SK-N-SH (cell line): ENCODE measurements around the gene RAD51B. TPM values are rescaled to one million over a fixed set of nuclear protein-coding genes. Genes with fewer than 3 reads are reported as not detected.

Experiments
- CTCF ChIA-PET: fragments of 300-600, 350-600 bp; formaldehyde crosslinking; extraction: SDS; loops from one replicate; lab custom pipeline; 2021; lab: Yijun Ruan, JAX
- POLR2A ChIA-PET: fragments of 350-600 bp; sonication (Branson Sonifier 250); formaldehyde crosslinking; extraction: SDS; loops from one replicate; lab custom pipeline; 2020; ENCODE audit warnings: antibody characterized with exemption, inconsistent platforms; lab: Yijun Ruan, JAX
- DNase-seq: peaks from one replicate; pipeline ENCODE4 v3.0.0; 2012
- H2AFZ ChIP-seq: fragments of 200-600 bp; sonication (generic); 2 replicates; pipeline ENCODE4 v1.8.1; 2016; ENCODE audit warnings: antibody characterized with exemption, mild to moderate bottlenecking, low read depth
- H3F3A ChIP-seq: fragments of 200-600 bp; sonication (generic); replicated peaks from 2 replicates; pipeline ENCODE3; 2016; ENCODE audit warnings: antibody characterized with exemption, mild to moderate bottlenecking; ENCODE audit not compliant: insufficient read depth
- H3K27ac ChIP-seq, 2 experiments: fragments of 200-500 bp in 1 of 2; fragments of 200-600 bp in 1 of 2; sonication (Bioruptor generic) in 1 of 2; sonication (generic), shearing (Covaris generic) in 1 of 2; 2 replicates each; pipeline versions ENCODE4 v1.5.1 to v1.6.1; 2014 to 2016; ENCODE audit warnings: low read depth in 2 of 2, inconsistent platforms in 1 of 2, low read length in 1 of 2, mild to moderate bottlenecking in 1 of 2, mixed read lengths in 1 of 2
- H3K27me3 ChIP-seq: fragments of 200-600 bp; sonication (generic), shearing (Covaris generic); 2 replicates; pipeline ENCODE4 v1.6.1; 2016; ENCODE audit warnings: mixed run types; ENCODE audit not compliant: insufficient read depth
- H3K36me3 ChIP-seq, 2 experiments: fragments of 200-500 bp in 1 of 2; fragments of 200-600 bp in 1 of 2; sonication (Bioruptor generic) in 1 of 2; sonication (generic) in 1 of 2; replicated peaks in 1 of 2; 2 replicates each; pipeline versions ENCODE3 to v1.5.1; 2014 to 2016; ENCODE audit warnings: low read length in 1 of 2, mild to moderate bottlenecking in 1 of 2; ENCODE audit not compliant: insufficient read depth in 2 of 2, control insufficient read depth in 1 of 2
- H3K4me1 ChIP-seq, 2 experiments: fragments of 200-500 bp in 1 of 2; fragments of 200-600 bp in 1 of 2; sonication (Bioruptor generic) in 1 of 2; sonication (generic), shearing (Covaris generic) in 1 of 2; 2 replicates each; pipeline versions ENCODE4 v1.5.1 to v1.6.1; 2014 to 2016; ENCODE audit warnings: low read depth in 1 of 2, low read length in 1 of 2, mixed run types in 1 of 2; ENCODE audit not compliant: insufficient read depth in 2 of 2, control insufficient read depth in 1 of 2
- H3K4me2 ChIP-seq: fragments of 200-600 bp; sonication (generic), shearing (Covaris generic); 2 replicates; pipeline ENCODE4 v1.6.1; 2017; ENCODE audit warnings: mixed run types
- H3K4me3 ChIP-seq, 2 experiments: fragments of 200-500 bp in 1 of 2; fragments of 200-600 bp in 1 of 2; sonication (Bioruptor generic) in 1 of 2; sonication (generic), shearing (Covaris generic) in 1 of 2; 2 replicates each; pipeline versions ENCODE4 v1.5.1 to v1.8.1; 2014 to 2016; ENCODE audit warnings: low read depth in 2 of 2, inconsistent platforms in 1 of 2, low read length in 1 of 2, mild to moderate bottlenecking in 1 of 2, mixed read lengths in 1 of 2, moderate library complexity in 1 of 2
- H3K79me2 ChIP-seq: fragments of 200-600 bp; sonication (generic); 2 replicates; pipeline ENCODE4 v1.8.1; 2017; ENCODE audit warnings: mild to moderate bottlenecking; ENCODE audit not compliant: insufficient read depth
- H3K9ac ChIP-seq: fragments of 200-600 bp; sonication (generic); 2 replicates; pipeline ENCODE4 v1.6.1; 2017; ENCODE audit warnings: mixed run types
- H3K9me2 ChIP-seq: fragments of 200-600 bp; sonication (generic); 2 replicates; pipeline ENCODE4 v1.6.1; 2017; ENCODE audit warnings: mixed run types
- H3K9me3 ChIP-seq: fragments of 200-600 bp; sonication (generic); 2 replicates; pipeline ENCODE4 v1.6.1; 2017; ENCODE audit warnings: mixed run types, mild to moderate bottlenecking, moderate library complexity
- H4K20me1 ChIP-seq: fragments of 200-600 bp; sonication (generic); 2 replicates; pipeline ENCODE4 v1.6.1; 2017; ENCODE audit warnings: mild to moderate bottlenecking, mixed run types; ENCODE audit not compliant: insufficient read depth
- GABPA ChIP-seq: IDR thresholded peaks from 2 replicates; pipeline ENCODE4 v1.4.0; 2012; ENCODE audit warnings: low read depth, mild to moderate bottlenecking
- IRF3 ChIP-seq: fragments of 150-350 bp; IDR thresholded peaks from 2 replicates; pipeline ENCODE4 v1.6.1; 2016; ENCODE audit warnings: mild to moderate bottlenecking, low read depth, low read length
- JUND ChIP-seq: IDR thresholded peaks from 2 replicates; pipeline ENCODE4 v1.4.0; 2012
- MAX ChIP-seq: IDR thresholded peaks from 2 replicates; pipeline ENCODE4 v1.4.0; 2012; ENCODE audit warnings: low read depth
- NFIC ChIP-seq: IDR thresholded peaks from 2 replicates; pipeline ENCODE4 v1.4.0; 2012; ENCODE audit warnings: borderline replicate concordance
- PBX3 ChIP-seq: IDR thresholded peaks from 2 replicates; pipeline ENCODE4; 2012
- POLR2AphosphoS5 ChIP-seq: IDR thresholded peaks from 2 replicates; pipeline ENCODE4 v1.6.1; 2012; ENCODE audit warnings: low read depth, low read length
- TCF12 ChIP-seq: IDR thresholded peaks from 2 replicates; pipeline ENCODE4 v1.4.0; 2012
- ZBTB33 ChIP-seq: IDR thresholded peaks from 2 replicates; pipeline ENCODE4 v1.4.0; 2012; ENCODE audit warnings: low read depth, borderline replicate concordance
- WGBS: methylation state at CpG from one replicate; pipeline ENCODE4 v1.1.6; 2017; ENCODE audit warnings: low lambda C conversion rate; 5-methylcytosine and 5-hydroxymethylcytosine counted together
- polyA plus RNA-seq, 3 experiments: library from polyadenylated mRNA; depleted of rRNA; stranded (reverse); fragments of >200 nt; gene quantifications; 2 replicates each; pipeline ENCODE4 v1.2.3, GENCODE V29; 2012

RAD51B gene
- polyA plus RNA-seq, 1 of the 3 experiments (the other 2 are of a cell fraction), result 6.0 TPM

GRCh38 chr14:68598089-68598488 lies 778.5 kb downstream of the RAD51B start (continued):
- TF ChIP-seq JUND (no peak), IRF3 (no peak), MAX (no peak), NFIC (no peak), ZBTB33 (no peak), GABPA (no peak)

GRCh38 chr14:68598621-68599447 lies 779.3 kb downstream of the RAD51B start:
- Histone ChIP-seq H3F3A (no peaks in the 10 kb centered on the region), H3K4me1 (peaks cover 0 to 12% of the 10 kb centered on the region in 2 experiments; a peak in 2 of 4 replicates), H3K27ac (peak overlapping the region in 1 of 2 experiments; percentile 87; a peak in 2 of 4 replicates), H3K4me2 (no peak overlapping the region; the same call in 1 of the 2 replicates), H3K9ac (0 out of 2 replicates have a peak overlapping the region, but pooled peaks have one; percentile 3), H3K79me2 (no peaks in the 10 kb centered on the region), H2AFZ (no peak overlapping the region; the same call in 1 of the 2 replicates), H3K27me3 (no peaks in the 10 kb centered on the region), H3K9me3 (no peaks in the 10 kb centered on the region), H3K4me3 (no peak overlapping the region), H3K36me3 (no peaks in the 10 kb centered on the region), H4K20me1 (no peaks in the 10 kb centered on the region), H3K9me2 (no peaks in the 10 kb centered on the region)
- 75% methylated on average over 22 of the region's 22 CpGs for WGBS
- TF ChIP-seq NFIC (peak; percentile 44; the same call in 1 of the 2 replicates), TCF12 (peak; percentile 34; the same call in 1 of the 2 replicates), PBX3 (peak; percentile 9; the same call in 1 of the 2 replicates), POLR2AphosphoS5 (no peak)
- DNase-seq, result no peak
- ChIA-PET CTCF (no interaction called here), POLR2A (interaction anchor here (0.6 kb wide), 1 partner anchor 352 kb away, joined by 3 read pairs; no protein-coding TSS in a partner anchor)
